GM19025 (cell line): Measurements from ENCODE around the gene MAD2L1BP.
"Not testable (repeated sequence)": the region's sequence is repeated elsewhere in the genome, so short reads cannot be mapped to it uniquely, and the experiment has no call there.

Experiments
- ATAC-seq: cut with Tn5 transposase; IDR thresholded peaks from one replicate; pipeline ENCODE4 v1.9.1; 2021; ENCODE audit warnings: mild to moderate bottlenecking, low read depth, moderate library complexity; ENCODE audit not compliant: unreplicated experiment

Gene MAD2L1BP

GRCh38 chr6:43625393-43625992 is 10.1 kb upstream of the MAD2L1BP start:
- no peak for ATAC-seq

GRCh38 chr6:43627008-43627825 is 8.4 kb upstream of the MAD2L1BP start:
- ATAC-seq = no peak

DNA sequence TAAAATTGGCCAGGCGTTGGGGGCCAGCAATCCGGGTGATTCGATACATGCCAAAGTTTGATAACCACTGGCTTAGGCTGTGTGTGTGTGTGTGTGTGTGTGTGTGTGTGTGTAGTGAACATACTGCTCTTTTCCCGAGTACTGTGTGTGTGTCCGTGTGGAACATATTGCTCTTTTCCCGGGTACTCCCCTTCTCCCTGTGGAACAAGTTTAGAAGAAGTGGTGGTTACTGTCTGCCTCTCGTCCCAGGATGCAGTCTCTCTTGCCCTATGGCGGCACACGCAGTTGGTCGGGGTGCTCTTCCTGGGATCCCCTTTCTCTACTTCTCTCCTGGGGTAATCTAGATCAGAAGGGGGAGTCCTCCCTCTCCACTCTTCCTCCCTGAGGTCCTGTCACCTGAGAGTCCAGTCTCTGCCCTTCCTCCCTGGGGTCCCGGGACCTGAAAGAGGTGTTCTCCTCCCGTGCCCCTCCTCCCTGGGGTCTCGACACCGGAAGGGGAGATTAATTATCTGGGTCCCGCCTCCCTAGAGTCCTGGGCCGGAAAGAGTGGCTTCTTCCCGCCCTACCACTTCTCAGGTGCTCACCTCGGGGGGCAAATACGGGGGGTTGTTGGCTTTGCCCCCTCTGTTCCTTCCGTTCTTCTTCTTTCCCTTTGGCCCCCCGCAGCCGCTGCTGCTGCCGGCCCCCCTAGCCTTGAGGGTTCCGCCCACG is 7.1 kb upstream of the MAD2L1BP start:
- peak; percentile 5 for ATAC-seq

GRCh38 chr6:43629104-43629504 is 6.5 kb upstream of the MAD2L1BP start, which contains the start of gene GTPBP2:
GTPBP2 (minus strand) TSS chr6:43629264; CDS start chr6:43629162, 102 bp downstream.
- peak; percentile 83 for ATAC-seq

- ATAC-seq = peak; percentile 51
These were observed 5.9 kb upstream of the MAD2L1BP start for GRCh38 chr6:43629505-43630300.

DNA sequence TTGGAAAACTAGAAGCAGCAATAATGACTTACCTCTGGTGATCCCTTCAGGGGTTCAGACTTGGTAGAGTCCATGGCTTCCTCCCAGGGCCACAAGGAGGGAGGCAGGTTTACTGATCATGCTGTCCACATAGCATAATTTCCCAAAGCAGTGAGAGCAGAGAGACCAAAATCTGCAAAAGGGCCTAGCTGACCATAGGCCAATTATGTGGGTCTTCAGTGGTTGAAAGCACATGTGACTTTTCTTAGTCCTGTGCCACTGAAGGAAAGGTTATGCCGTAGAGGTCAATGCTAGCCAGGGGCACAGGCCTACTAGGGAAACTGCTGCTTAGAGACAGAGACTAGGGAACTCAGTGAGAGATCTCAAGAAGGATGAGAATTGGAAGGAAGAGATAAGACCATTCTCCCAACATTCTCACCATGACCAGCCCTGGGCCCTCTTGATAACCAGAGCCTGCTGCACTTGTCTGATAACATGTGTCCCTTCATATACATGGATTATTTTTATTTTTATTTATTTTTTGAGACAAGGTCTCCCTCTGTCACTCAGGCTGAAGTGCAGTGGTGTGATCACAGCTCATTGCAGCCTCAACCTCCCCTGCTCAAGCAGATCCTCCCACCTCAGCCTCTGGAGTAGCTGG is 4.5 kb upstream of the MAD2L1BP start:
- no peak for ATAC-seq

DNA sequence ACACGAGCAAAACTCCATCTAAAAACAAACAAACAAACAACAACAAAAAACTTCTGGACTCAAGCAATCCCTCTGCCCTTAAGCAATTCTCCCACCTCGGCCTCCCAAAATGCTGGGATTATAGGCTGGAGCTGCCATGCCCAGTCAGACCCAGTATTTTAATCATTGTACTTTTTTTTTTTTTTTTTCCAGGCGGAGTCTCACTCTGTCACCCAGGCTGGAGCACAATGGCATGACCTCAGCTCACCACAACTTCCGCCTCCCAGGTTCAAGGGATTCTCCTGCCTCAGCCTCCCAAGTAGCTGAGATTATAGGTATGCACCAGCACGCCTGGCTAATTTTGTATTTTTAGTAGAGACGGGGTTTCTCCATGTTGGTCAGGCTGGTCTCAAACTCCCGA is 2.6 kb upstream of the MAD2L1BP start:
- ATAC-seq = not testable (repeated sequence)

- no peak for ATAC-seq
These were observed 837 bp upstream of the MAD2L1BP start for GRCh38 chr6:43634702-43635303.

DNA sequence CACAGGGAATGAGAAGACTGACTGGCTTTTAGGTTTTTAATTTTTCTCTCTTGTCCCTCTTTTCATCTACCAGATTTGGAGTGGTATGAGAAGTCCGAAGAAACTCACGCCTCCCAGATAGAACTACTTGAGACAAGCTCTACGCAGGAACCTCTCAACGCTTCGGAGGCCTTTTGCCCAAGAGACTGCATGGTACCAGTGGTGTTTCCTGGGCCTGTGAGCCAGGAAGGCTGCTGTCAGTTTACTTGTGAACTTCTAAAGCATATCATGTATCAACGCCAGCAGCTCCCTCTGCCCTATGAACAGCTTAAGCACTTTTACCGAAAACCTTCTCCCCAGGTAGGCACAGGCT is 644 bp downstream of the MAD2L1BP start:
- peak; percentile 12 for ATAC-seq

- ATAC-seq = no peak
These were observed 4.6 kb downstream of the MAD2L1BP start for GRCh38 chr6:43639984-43640800.

- no peak for ATAC-seq
These were observed 9.4 kb downstream of the MAD2L1BP start, which contains the start of gene RSPH9 for GRCh38 chr6:43644940-43645612. RSPH9 (plus strand) TSS chr6:43645036; CDS start chr6:43645099, 63 bp downstream.

DNA sequence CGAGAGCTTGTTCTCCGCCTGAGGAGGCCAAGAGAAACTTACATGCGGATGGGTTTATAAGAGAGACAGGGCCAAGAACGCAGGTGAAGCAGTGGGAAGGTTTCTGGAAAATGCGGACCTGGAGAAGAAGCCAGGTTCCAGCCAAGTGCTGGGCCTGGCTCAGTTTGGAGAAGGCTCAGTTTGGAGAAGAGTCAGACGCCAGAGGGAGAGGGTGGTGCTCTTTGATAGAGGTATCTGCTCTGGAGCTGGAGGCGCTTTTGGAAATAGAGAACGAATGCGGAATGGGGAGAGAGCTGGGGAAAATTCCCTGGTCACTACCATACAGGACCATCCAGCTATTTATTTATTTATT is 9.9 kb downstream of the MAD2L1BP start:
- ATAC-seq = no peak

GRCh38 chr6:43647613-43648012 is 12.0 kb downstream of the MAD2L1BP start:
- ATAC-seq = no peak

DNA sequence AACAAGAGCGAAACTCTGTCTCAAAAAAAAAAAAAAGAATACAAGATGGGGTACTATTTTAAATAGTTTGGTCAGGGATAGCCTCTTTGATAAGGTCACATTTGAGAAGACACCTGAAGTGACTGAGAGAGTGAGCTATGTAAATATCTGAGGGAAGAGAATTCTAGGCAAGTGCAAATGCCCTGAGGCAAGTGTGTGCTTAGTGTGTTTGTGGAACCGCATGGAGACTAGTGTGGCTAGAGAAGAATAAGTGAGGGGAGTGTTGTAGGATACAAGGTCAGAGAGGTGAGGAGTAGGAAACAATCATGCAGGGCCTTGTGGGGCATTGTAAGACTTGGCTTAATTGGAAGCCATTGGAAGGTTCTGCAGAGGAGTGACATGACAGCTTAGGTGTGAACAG is 12.6 kb downstream of the MAD2L1BP start:
- ATAC-seq = no peak

- not testable (repeated sequence) for ATAC-seq
These were observed 17.2 kb downstream of the MAD2L1BP start for GRCh38 chr6:43652822-43653221.

DNA sequence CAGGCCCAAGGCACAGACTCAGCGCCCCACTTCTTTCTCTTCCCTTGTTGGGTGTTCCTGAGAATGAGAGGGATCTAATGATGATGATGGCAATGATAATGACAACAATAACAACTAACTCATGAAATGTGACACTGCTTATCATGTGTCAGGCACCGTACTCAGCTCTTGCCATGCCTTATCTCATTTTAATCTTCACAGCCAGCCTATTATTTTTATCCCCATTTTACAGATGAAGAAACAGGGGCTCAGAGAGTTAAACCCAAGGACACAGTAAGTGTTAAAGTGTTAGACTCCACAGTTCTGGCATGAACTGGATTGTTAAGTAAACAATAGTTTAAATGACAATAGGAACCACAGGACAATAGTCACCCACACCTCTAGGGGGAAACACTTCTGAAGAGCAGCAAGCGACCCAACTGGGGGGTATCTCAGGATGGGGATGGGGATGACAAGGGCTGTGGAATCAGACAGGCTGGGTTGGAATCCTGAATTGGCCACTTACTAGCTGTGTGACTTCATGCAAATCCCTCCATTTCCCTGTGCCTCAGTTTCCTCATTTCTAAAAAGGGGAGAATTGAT is 21.7 kb downstream of the MAD2L1BP start:
- no peak for ATAC-seq

DNA sequence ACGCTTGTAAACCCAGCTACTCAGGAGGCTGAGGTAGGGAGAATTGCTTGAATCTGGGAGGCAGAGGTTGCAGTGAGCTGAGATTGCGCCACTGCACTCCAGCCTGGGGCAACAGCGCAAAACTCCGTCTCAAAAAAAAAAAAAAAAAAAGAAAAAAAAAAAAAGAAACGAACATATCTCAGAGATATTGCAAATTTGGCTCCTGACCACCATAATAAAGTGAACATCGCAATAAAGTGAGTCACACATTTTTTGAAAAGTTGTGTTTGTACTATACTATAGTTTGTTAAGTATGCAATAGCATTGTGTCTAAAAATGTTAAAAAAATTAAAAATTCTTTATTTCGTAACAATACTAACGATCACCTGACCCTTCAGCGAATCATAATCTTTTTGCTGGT is 22.5 kb downstream of the MAD2L1BP start:
- ATAC-seq = no peak

GRCh38 chr6:43662948-43663347 is 27.3 kb downstream of the MAD2L1BP start:
- ATAC-seq = not testable (repeated sequence)
